Limb (tissue), 2 donors: ENCODE data around the gene PIK3R4.

Experiments used
- DNase-seq, 2 donors: peaks; one replicate each; pipeline ENCODE4 v3.0.0-alpha.2; 2016; ENCODE audit errors: extremely low spot score in 2 of 2

Gene PIK3R4

GRCh38 chr3:130746246-130747039 lies at the start of gene PIK3R4:
TSS of gene PIK3R4 (minus strand) at chr3:130746829. CDS start at chr3:130745218, 1,611 bp downstream.
- peak; percentile 96 to 98 for DNase-seq

- no peak for DNase-seq
These were observed 48.8 kb upstream of the PIK3R4 start for GRCh38 chr3:130795396-130795795.

- no peak for DNase-seq
These were observed 45.6 kb upstream of the PIK3R4 start for GRCh38 chr3:130792246-130792645.

GRCh38 chr3:130789782-130790322 lies 43.2 kb upstream of the PIK3R4 start:
- DNase-seq = no peak

GRCh38 chr3:130787422-130788068 lies 40.9 kb upstream of the PIK3R4 start:
- no peak for DNase-seq

- no peak for DNase-seq
These were observed 39.7 kb upstream of the PIK3R4 start for GRCh38 chr3:130786306-130786705.

GRCh38 chr3:130783629-130784028 lies 37.0 kb upstream of the PIK3R4 start:
- DNase-seq = no peak

GRCh38 chr3:130779486-130779885 lies 32.9 kb upstream of the PIK3R4 start:
- DNase-seq = no peak

GRCh38 chr3:130779031-130779430 lies 32.4 kb upstream of the PIK3R4 start:
- DNase-seq = no peak

- peak in 1 of 2 donors; percentile 35 for DNase-seq
These were observed 26.7 kb upstream of the PIK3R4 start for GRCh38 chr3:130773366-130773765.

GRCh38 chr3:130772129-130772528 lies 25.5 kb upstream of the PIK3R4 start:
- no peak for DNase-seq

GRCh38 chr3:130770644-130771043 lies 24.0 kb upstream of the PIK3R4 start:
- DNase-seq = no peak

- DNase-seq = no peak
These were observed 15.2 kb upstream of the PIK3R4 start for GRCh38 chr3:130761730-130762311.

GRCh38 chr3:130760922-130761321 lies 14.3 kb upstream of the PIK3R4 start:
- no peak for DNase-seq

GRCh38 chr3:130759692-130760338 lies 13.2 kb upstream of the PIK3R4 start:
- peak; percentile 54 to 65 for DNase-seq

GRCh38 chr3:130758624-130759369 lies 12.2 kb upstream of the PIK3R4 start:
- no peak for DNase-seq

- DNase-seq = no peak
These were observed 11.1 kb upstream of the PIK3R4 start for GRCh38 chr3:130757611-130758150.

- DNase-seq = no peak
These were observed 9.0 kb upstream of the PIK3R4 start for GRCh38 chr3:130755666-130756065.

GRCh38 chr3:130748981-130749380 lies 2.4 kb upstream of the PIK3R4 start:
- DNase-seq = no peak

- DNase-seq = no peak
These were observed 1.8 kb upstream of the PIK3R4 start for GRCh38 chr3:130748467-130748861.

- no peak for DNase-seq
These were observed 3.3 kb downstream of the PIK3R4 start for GRCh38 chr3:130743354-130743753.
